Kidney (tissue), 14 donors: Measurements from ENCODE around the gene ZC3HAV1. TPM values are rescaled to one million over a fixed set of nuclear protein-coding genes. Genes with fewer than 3 reads are reported as not detected.

Experiments
- DNase-seq, 5 donors: peaks; one replicate each; pipeline ENCODE4 v3.0.0-alpha.2; 2013 to 2020
- FAIRE-seq: peaks from 2 replicates; lab custom pipeline; 2012; peaks lifted over from hg19 to GRCh38; lab: Jason Lieb, UNC
- H3K27ac ChIP-seq, 2 donors: one replicate each; pipeline ENCODE4 v1.7.0; 2013; ENCODE audit warnings: low read depth in 2 of 2, low read length in 2 of 2, inconsistent platforms in 1 of 2
- H3K27me3 ChIP-seq: one replicate; pipeline ENCODE4 v1.7.1; 2013; ENCODE audit warnings: low read length, inconsistent platforms; ENCODE audit not compliant: control insufficient read depth, insufficient read depth
- H3K36me3 ChIP-seq, 3 donors: one replicate each; pipeline versions ENCODE4 v1.7.0 to v1.7.1; 2013; ENCODE audit warnings: low read length in 3 of 3, control low read depth in 1 of 3, inconsistent platforms in 1 of 3; ENCODE audit not compliant: insufficient read depth in 3 of 3, control insufficient read depth in 2 of 3
- H3K4me1 ChIP-seq, 3 donors: one replicate each; pipeline versions ENCODE4 v1.7.0 to v1.7.1; 2013; ENCODE audit warnings: low read length in 3 of 3, inconsistent platforms in 1 of 3, low read depth in 1 of 3; ENCODE audit not compliant: control insufficient read depth in 2 of 3, insufficient read depth in 2 of 3
- H3K4me3 ChIP-seq, 3 donors: one replicate each; pipeline versions ENCODE4 v1.7.0 to v1.8.1; 2013; ENCODE audit warnings: low read length in 3 of 3, control low read depth in 1 of 3, inconsistent platforms in 1 of 3
- H3K9ac ChIP-seq, 3 donors: one replicate each; pipeline versions ENCODE4 v1.7.0 to v1.7.1; 2013; ENCODE audit warnings: low read length in 3 of 3, control low read depth in 1 of 3, inconsistent platforms in 1 of 3
- H3K9me3 ChIP-seq, 3 donors: one replicate each; pipeline versions ENCODE4 v1.7.0 to v1.7.1; 2013; ENCODE audit warnings: low read length in 3 of 3, control low read depth in 1 of 3, inconsistent platforms in 1 of 3; ENCODE audit not compliant: control insufficient read depth in 2 of 3, insufficient read depth in 1 of 3
- CTCF ChIP-seq: IDR thresholded peaks from 3 replicates; pipeline ENCODE4 v1.5.1; 2012; ENCODE audit warnings: mild to moderate bottlenecking, moderate library complexity, borderline replicate concordance; ENCODE audit not compliant: insufficient read depth; ENCODE audit errors: extremely low read depth
- intact Hi-C: fragments of 100-400 bp; cut with DNase I; formaldehyde crosslinking; loops from one replicate; pipeline ENCODE4 v1.11.1; 2022
- polyA plus RNA-seq: library from polyadenylated mRNA; stranded (reverse); fragments of 350-450 nt; fragmentation: Illumina TruSeq; extraction: RNeasy Lipid Tissue Mini Kit (QIAGEN cat#74804); gene quantifications from one replicate; pipeline ENCODE4 v1.2.3, GENCODE V29; 2014; ENCODE audit warnings: low read depth, low replicate concordance; ENCODE audit not compliant: insufficient read depth
- total RNA-seq: library from RNA; stranded (reverse); fragmentation: NEBNext Ultra II Directional; extraction: Animal tissue kit (Norgen Biotek cat#: 25700); gene quantifications from one replicate; pipeline ENCODE4 v1.2.1, GENCODE V29; 2021
- donor health status: control.
- donor health status: control.
- donor health status: control.
- donor health status: control.
- donor health status: control.
- donor health status: DM: yes; HTN: yes; CAD: no.
- donor health status: Normal renal cell carcinoma (clear cell type).

ZC3HAV1 gene
- total and polyA plus RNA-seq, 2 donors from 2014 or later = 11.1 to 40.2 TPM

- H3K4me3 ChIP-seq = peak overlapping the region in 1 of 3 donors; percentile 67
- TF ChIP-seq CTCF = no peak
- no peak for FAIRE-seq
These were observed 75.2 kb downstream of the ZC3HAV1 start for GRCh38 chr7:139034336-139034735.

GRCh38 chr7:139033346-139034114, 76.0 kb downstream of the ZC3HAV1 start:
- DNase-seq (peak in 4 of 5 donors; percentile 56 to 78 (median 64)), FAIRE-seq (no peak)
- Histone ChIP-seq H3K4me3 (no peak overlapping the region), H3K27me3 (no peaks in the 10 kb centered on the region), H3K36me3 (peaks cover 0 to under 1% (median 0%) of the 10 kb centered on the region in 3 donors), H3K27ac (peak overlapping the region in 1 of 2 donors; percentile 14), H3K9ac (no peak overlapping the region), H3K4me1 (peaks cover 0 to 10% (median 9%) of the 10 kb centered on the region in 3 donors), H3K9me3 (no peaks in the 10 kb centered on the region)
- intact Hi-C loops = no loop called here
- no peak for TF ChIP-seq CTCF

More at GRCh38 chr7:139034336-139034735, 75.2 kb downstream of the ZC3HAV1 start:
- peak overlapping the region in 1 of 2 donors; percentile 14 for H3K27ac ChIP-seq
- no peaks in the 10 kb centered on the region for H3K36me3 ChIP-seq
- intact Hi-C loops = no loop called here
- no peak for DNase-seq
- peaks cover 0 to 10% (median 9%) of the 10 kb centered on the region in 3 donors for H3K4me1 ChIP-seq
- no peak overlapping the region for H3K9ac ChIP-seq
- H3K9me3 ChIP-seq = no peaks in the 10 kb centered on the region
- no peaks in the 10 kb centered on the region for H3K27me3 ChIP-seq

- H3K4me3 ChIP-seq = no peak overlapping the region
- H3K27ac ChIP-seq = no peak overlapping the region
- FAIRE-seq (no peak), DNase-seq (no peak)
- H3K9ac ChIP-seq = no peak overlapping the region
- H3K4me1 ChIP-seq = peaks cover 0 to 10% (median 9%) of the 10 kb centered on the region in 3 donors
- intact Hi-C loops = no loop called here
- H3K36me3 ChIP-seq = peaks cover 0 to 2% (median 0%) of the 10 kb centered on the region in 3 donors
- no peaks in the 10 kb centered on the region for H3K27me3 ChIP-seq
- no peaks in the 10 kb centered on the region for H3K9me3 ChIP-seq
- TF ChIP-seq CTCF = no peak
These were observed 77.0 kb downstream of the ZC3HAV1 start for GRCh38 chr7:139032473-139032872.
